Right atrium auricular region (tissue), 2 donors: ENCODE data around the gene ADARB2. TPM values are rescaled to one million over a fixed set of nuclear protein-coding genes. Genes with fewer than 3 reads are reported as not detected.

ENCODE experiments used
- DNase-seq: peaks from one replicate; pipeline ENCODE4 v3.0.0-alpha.2; 2019; ENCODE audit warnings: low spot score
- H3K27ac ChIP-seq, 2 donors: fragments of 200-600 bp; sonication (generic); 1 replicate in 1 of 2; 2 replicates in 1 of 2; pipeline ENCODE4 v1.5.1; 2016 to 2019
- H3K27me3 ChIP-seq, 2 donors: fragments of 200-600 bp; sonication (generic); one replicate each; pipeline versions ENCODE4 v1.5.1 to v1.6.0; 2017 to 2019
- H3K36me3 ChIP-seq: fragments of 200-600 bp; sonication (generic); one replicate; pipeline ENCODE4 v1.5.1; 2016
- H3K4me1 ChIP-seq, 2 donors: fragments of 200-600 bp; sonication (generic); one replicate each; pipeline versions ENCODE4 v1.5.1 to v1.6.0; 2017 to 2019
- H3K4me3 ChIP-seq, 2 donors: fragments of 200-600 bp; sonication (generic); 1 replicate in 1 of 2; 2 replicates in 1 of 2; pipeline ENCODE4 v1.5.1; 2017 to 2019; ENCODE audit warnings: mild to moderate bottlenecking in 1 of 2, moderate library complexity in 1 of 2
- H3K9me3 ChIP-seq, 2 donors: fragments of 200-600 bp; sonication (generic); one replicate each; pipeline ENCODE4 v1.5.1; 2019
- total RNA-seq, 2 donors: library from RNA; depleted of rRNA; stranded (reverse); fragments of >200 nt; gene quantifications; one replicate each; pipeline ENCODE4 v1.1.0, GENCODE V29; 2016
- TF ChIP-seq, protein P1 (sequence below), 2 donors: fragments of 200-600 bp; sonication (generic); IDR thresholded peaks; one replicate each; pipeline ENCODE4 v1.5.1; 2019; ENCODE audit warnings: antibody characterized with exemption in 2 of 2

The ADARB2 gene
- total RNA-seq, 2 donors from 2014 or later: 0.33 to 0.71 TPM

DNA sequence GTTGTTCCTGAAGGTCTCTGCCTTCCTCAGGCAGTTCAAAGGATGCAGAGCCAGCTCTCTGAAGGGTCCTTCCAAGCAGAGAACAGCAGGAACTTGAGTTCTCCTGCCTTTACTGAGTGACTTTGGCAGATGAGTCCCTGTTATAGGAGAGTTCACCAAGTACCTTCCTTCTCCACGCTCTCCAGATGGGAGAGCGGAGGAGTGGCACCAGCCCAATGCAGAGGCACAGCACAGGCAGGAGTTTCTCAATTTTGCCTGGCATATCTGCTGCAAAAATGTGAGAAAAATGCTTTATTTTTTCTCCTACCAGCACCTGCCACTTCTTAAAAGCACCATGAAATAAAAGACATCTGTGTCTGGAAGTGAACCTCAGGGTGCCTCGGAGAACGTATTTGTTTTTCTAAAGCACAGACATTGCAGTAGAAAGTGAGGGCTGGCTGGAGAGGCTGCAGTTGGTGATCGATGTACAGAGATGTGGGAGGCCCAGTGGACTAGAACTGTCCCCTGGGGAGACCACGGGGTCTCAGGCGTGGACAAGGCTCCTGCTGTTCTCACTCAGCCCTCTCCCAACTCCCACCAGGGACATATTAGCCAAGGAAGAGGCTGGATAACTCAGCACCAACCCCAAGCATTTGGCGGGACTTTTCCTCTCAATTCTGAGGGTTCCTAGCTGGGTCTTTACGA lies 506.6 kb downstream of the ADARB2 start:
- no peaks in the 10 kb centered on the region for H3K36me3 ChIP-seq
- no peaks in the 10 kb centered on the region for H3K9me3 ChIP-seq
- no peak overlapping the region for H3K27ac ChIP-seq
- DNase-seq: peak; percentile 28
- no peak overlapping the region for H3K4me3 ChIP-seq
- TF ChIP-seq, protein P1, sequence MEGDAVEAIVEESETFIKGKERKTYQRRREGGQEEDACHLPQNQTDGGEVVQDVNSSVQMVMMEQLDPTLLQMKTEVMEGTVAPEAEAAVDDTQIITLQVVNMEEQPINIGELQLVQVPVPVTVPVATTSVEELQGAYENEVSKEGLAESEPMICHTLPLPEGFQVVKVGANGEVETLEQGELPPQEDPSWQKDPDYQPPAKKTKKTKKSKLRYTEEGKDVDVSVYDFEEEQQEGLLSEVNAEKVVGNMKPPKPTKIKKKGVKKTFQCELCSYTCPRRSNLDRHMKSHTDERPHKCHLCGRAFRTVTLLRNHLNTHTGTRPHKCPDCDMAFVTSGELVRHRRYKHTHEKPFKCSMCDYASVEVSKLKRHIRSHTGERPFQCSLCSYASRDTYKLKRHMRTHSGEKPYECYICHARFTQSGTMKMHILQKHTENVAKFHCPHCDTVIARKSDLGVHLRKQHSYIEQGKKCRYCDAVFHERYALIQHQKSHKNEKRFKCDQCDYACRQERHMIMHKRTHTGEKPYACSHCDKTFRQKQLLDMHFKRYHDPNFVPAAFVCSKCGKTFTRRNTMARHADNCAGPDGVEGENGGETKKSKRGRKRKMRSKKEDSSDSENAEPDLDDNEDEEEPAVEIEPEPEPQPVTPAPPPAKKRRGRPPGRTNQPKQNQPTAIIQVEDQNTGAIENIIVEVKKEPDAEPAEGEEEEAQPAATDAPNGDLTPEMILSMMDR (IDR thresholded peaks at IDR 0.05): no peak
- H3K27me3 ChIP-seq: no peaks in the 10 kb centered on the region
- no peaks in the 10 kb centered on the region for H3K4me1 ChIP-seq

DNA sequence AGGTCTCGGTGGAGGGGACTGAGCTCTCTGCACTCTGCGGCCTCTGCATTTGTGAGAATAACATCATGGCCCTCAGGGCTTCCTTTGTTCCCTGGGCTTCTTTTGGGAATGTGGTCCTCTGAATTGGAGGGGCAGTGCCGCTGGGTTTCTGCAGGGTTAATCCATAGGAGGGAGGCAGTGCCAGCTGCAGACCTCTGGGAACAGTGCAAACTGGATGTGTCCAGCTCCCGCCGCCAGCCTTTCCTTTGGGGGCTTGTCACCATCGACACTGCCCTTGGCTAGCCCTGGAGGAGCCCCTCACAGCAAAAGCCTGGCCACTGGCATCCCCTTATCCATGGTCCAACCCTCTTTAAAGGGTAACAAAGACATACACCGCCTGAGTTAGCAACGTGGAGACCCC lies 507.2 kb downstream of the ADARB2 start:
- Histone ChIP-seq H3K4me3 (no peak overlapping the region), H3K9me3 (no peaks in the 10 kb centered on the region), H3K36me3 (no peaks in the 10 kb centered on the region), H3K4me1 (no peaks in the 10 kb centered on the region), H3K27ac (no peak overlapping the region), H3K27me3 (no peaks in the 10 kb centered on the region)
- DNase-seq: peak; percentile 7
- TF ChIP-seq, protein P1 (IDR thresholded peaks at IDR 0.05): no peak

DNA sequence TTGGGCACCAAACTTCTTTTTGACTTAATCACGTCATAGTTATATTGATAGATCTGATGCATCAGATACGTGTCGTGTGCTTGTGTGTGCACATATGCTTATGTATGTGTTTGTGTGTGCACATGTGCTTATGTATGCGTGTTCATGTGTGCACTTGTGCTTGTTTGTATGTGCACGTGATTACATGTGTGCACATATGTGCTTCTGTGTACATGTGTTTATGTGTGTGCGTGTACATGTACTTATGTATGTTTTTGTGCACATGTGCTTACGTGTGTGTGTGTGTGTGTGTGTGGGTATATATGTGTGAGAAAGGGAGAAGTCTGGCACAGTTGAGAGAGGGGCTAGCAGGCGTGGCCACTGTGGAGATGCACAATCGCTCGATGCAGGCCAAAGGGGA lies 507.8 kb downstream of the ADARB2 start:
- Histone ChIP-seq H3K4me3 (no peak overlapping the region), H3K9me3 (no peaks in the 10 kb centered on the region), H3K36me3 (no peaks in the 10 kb centered on the region), H3K4me1 (no peaks in the 10 kb centered on the region), H3K27me3 (no peaks in the 10 kb centered on the region), H3K27ac (no peak overlapping the region)
- TF ChIP-seq, protein P1 (IDR thresholded peaks at IDR 0.05): no peak
- DNase-seq: no peak

DNA sequence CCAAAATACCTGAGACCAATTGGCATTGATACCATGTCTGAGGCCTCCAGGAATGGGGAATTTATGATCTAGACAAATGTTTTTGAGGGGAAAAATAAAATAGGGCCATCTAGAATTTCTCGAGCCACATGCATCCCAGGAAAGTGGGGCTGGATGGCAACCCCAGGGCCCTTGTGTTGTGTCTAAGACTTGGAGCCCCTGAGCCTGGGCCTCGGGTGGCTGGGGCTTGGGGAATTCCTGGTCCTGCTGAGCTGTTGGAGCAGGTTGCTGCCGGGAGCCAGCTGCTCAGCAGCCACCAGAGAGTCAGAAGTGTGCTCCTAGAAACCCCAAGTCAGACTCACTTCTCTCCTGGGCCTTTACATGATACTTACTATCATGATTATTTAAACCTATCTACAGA lies 508.2 kb downstream of the ADARB2 start:
- Histone ChIP-seq H3K4me3 (no peak overlapping the region), H3K9me3 (no peaks in the 10 kb centered on the region), H3K27me3 (no peaks in the 10 kb centered on the region), H3K4me1 (no peaks in the 10 kb centered on the region), H3K36me3 (no peaks in the 10 kb centered on the region), H3K27ac (no peak overlapping the region)
- TF ChIP-seq, protein P1 (IDR thresholded peaks at IDR 0.05): no peak
- DNase-seq: peak; percentile 52

DNA sequence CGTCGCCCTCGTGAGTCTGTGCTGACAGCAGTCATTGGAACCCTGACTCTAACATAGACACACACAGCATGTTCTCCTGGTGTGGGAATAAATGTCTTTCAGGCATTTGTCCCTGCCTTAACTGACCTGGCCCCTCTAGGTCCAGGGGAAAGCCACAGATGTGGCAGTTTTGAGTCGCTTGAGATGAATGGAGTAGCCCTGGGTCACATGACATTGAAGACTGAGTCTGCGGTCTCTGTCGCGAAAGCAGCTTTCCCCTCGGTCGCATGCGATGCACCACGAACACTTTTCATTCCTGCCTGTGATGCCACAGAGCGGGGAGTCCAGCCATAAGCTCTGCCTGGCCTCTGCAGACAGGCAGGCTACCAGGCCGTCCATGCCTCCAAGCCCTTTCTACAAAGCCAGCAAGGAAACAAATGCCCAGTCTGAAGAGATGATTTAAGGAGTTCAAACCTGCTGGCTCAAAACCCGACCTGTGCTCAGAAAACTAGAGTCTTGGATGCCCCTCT lies 508.8 kb downstream of the ADARB2 start:
- DNase-seq: peak; percentile 36
- Histone ChIP-seq H3K27me3 (no peaks in the 10 kb centered on the region), H3K9me3 (no peaks in the 10 kb centered on the region), H3K4me1 (no peaks in the 10 kb centered on the region), H3K36me3 (no peaks in the 10 kb centered on the region), H3K27ac (no peak overlapping the region), H3K4me3 (no peak overlapping the region)
- TF ChIP-seq, protein P1 (IDR thresholded peaks at IDR 0.05): no peak
